A549 (cell line): Measurements from ENCODE around the gene UNC5C. TPM values are rescaled to one million over a fixed set of nuclear protein-coding genes. Genes with fewer than 3 reads are reported as not detected.

Source experiments
- ATAC-seq, 2 experiments: fragments of 200-7000 bp in 1 of 2; fragments of >200 bp in 1 of 2; cut with Nextera tagmentation in 1 of 2; cut with Tn5 transposase in 1 of 2; 3 replicates each; pipeline versions ENCODE4 v1.8.0 to v1.9.1; 2018 to 2020; ENCODE audit warnings: mild to moderate bottlenecking in 1 of 2, moderate library complexity in 1 of 2
- CTCF ChIA-PET: fragments of 300-600 bp; sonication (Branson Sonifier 250); formaldehyde crosslinking; extraction: SDS; loops from one replicate; lab custom pipeline; 2021; ENCODE audit warnings: antibody characterized with exemption, inconsistent platforms; lab: Yijun Ruan, JAX
- POLR2A ChIA-PET: fragments of 350-600 bp; formaldehyde crosslinking; extraction: SDS; loops from one replicate; lab custom pipeline; 2021; ENCODE audit warnings: antibody characterized with exemption, inconsistent platforms; lab: Yijun Ruan, JAX
- DNase-seq, 2 experiments: peaks; one replicate each; pipeline versions ENCODE4 v3.0.0 to v3.0.0-alpha.2; 2011 to 2016; ENCODE audit warnings: low read depth in 1 of 2, low spot score in 1 of 2
- FAIRE-seq: peaks from 2 replicates; lab custom pipeline; 2011; peaks lifted over from hg19 to GRCh38; lab: Jason Lieb, UNC
- H3K27ac ChIP-seq, 2 experiments: fragments of >200 bp; sonication (Bioruptor Twin); formaldehyde crosslinking; 3 replicates each; pipeline ENCODE4 v1.5.1; 2016 to 2017
- H3K4me1 ChIP-seq: fragments of >200 bp; sonication (Bioruptor Twin); formaldehyde crosslinking; 3 replicates; pipeline ENCODE4 v1.6.1; 2016
- H3K4me2 ChIP-seq: fragments of >200 bp; sonication (Bioruptor Twin); formaldehyde crosslinking; 3 replicates; pipeline ENCODE4 v1.6.1; 2016
- H3K4me3 ChIP-seq: fragments of >200 bp; sonication (Bioruptor Twin); formaldehyde crosslinking; 3 replicates; pipeline ENCODE4 v1.5.1; 2016
- H3K9me3 ChIP-seq: fragments of >200 bp; sonication (Bioruptor Twin); formaldehyde crosslinking; 3 replicates; pipeline ENCODE4 v1.6.1; 2016
- CEBPB ChIP-seq, 2 experiments: fragments of >200 bp in 1 of 2; sonication (Bioruptor Twin) in 1 of 2; formaldehyde crosslinking in 1 of 2; IDR thresholded peaks; 2 replicates each; pipeline ENCODE4 v1.6.1; 2012 to 2016
- EP300 ChIP-seq, 2 experiments: fragments of >200 bp; sonication (Bioruptor Twin); formaldehyde crosslinking; IDR thresholded peaks; 2 replicates in 1 of 2; 3 replicates in 1 of 2; pipeline ENCODE4 v1.6.1; 2016 to 2017
- FOXS1 ChIP-seq: fragments of 250-450 bp; sonication (Bioruptor Pico); IDR thresholded peaks from 2 replicates; pipeline ENCODE4 v1.5.0; 2020; ENCODE audit warnings: mild to moderate bottlenecking, moderate library complexity
- RAD21 ChIP-seq, 2 experiments: fragments of >200 bp in 1 of 2; sonication (Bioruptor Twin) in 1 of 2; formaldehyde crosslinking in 1 of 2; IDR thresholded peaks in 1 of 2; conservative IDR thresholded peaks in 1 of 2; 2 replicates in 1 of 2; 3 replicates in 1 of 2; pipeline ENCODE4 v1.6.1; 2012 to 2018; ENCODE audit warnings: inconsistent platforms in 1 of 2
- SMC3 ChIP-seq: fragments of >200 bp; sonication (Bioruptor Twin); formaldehyde crosslinking; IDR thresholded peaks from 3 replicates; pipeline ENCODE4 v1.6.1; 2018; ENCODE audit warnings: inconsistent platforms
- WGBS: methylation state at CpG from one replicate; pipeline ENCODE4 v1.1.6; 2017; ENCODE audit errors: missing lambda C conversion rate; 5-methylcytosine and 5-hydroxymethylcytosine counted together
- polyA plus RNA-seq, 4 experiments: library from polyadenylated mRNA; depleted of rRNA in 3 of 4; stranded (reverse); fragments of >200 nt; fragmentation: RNase III in 1 of 4; extraction: RNeasy Plus Mini Kit Qiagen cat#74134 plus additional on column Dnase treatment in 1 of 4; gene quantifications; 2 replicates in 3 of 4; 3 replicates in 1 of 4; pipeline ENCODE4 v1.2.3, GENCODE V29; 2011 to 2017
- TF ChIP-seq, protein P1 (sequence below): fragments of 150-350 bp; IDR thresholded peaks from 2 replicates; pipeline ENCODE4 v1.6.1; 2014; ENCODE audit warnings: low read depth, mild to moderate bottlenecking, low read length
- TF ChIP-seq, protein P2 (sequence below): fragments of 250-450 bp; sonication (Bioruptor Pico); IDR thresholded peaks from 2 replicates; pipeline ENCODE4 v1.5.0; 2021; ENCODE audit warnings: mild to moderate bottlenecking, moderate library complexity, borderline replicate concordance
- TF ChIP-seq, protein P3 (sequence below): fragments of 250-450 bp; sonication (Bioruptor Pico); IDR thresholded peaks from 2 replicates; pipeline ENCODE4 v1.5.0; 2020; ENCODE audit warnings: low read depth, mild to moderate bottlenecking, moderate library complexity
- TF ChIP-seq, protein P4 (sequence below): fragments of >200 bp; sonication (Bioruptor Twin); formaldehyde crosslinking; IDR thresholded peaks from 3 replicates; pipeline ENCODE4 v1.5.1; 2016
- TF ChIP-seq, protein P5 (sequence below): fragments of 450-650 bp; IDR thresholded peaks from 2 replicates; pipeline ENCODE4 v1.6.1; 2014; ENCODE audit warnings: antibody characterized with exemption
- TF ChIP-seq, protein P6 (sequence below): IDR thresholded peaks from 2 replicates; pipeline ENCODE4 v1.6.1; 2012; ENCODE audit warnings: low read depth, borderline replicate concordance

The UNC5C gene
- polyA plus RNA-seq, 2 of the 4 experiments (the other 2 are of a cell fraction): 0.13 TPM; not detected in 1

DNA sequence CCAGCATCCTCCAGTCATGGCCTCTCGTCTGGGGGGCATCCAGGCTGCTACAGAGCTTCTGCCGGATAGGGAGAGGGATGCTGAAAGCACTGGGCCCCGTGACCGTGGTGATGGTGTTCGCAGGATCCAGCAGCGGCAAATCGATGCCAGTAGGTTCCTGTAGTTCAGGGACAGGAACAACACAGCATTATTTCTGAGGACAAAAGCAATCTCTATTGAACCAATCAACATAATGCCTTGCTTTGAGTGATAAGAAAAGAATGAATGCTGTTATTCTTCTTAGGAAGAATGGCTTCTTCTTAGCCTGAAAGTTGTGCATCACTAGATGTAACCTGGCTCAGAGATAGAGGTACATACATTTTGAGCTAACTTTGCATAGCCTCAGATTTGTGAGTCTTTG, 378.6 kb downstream of the UNC5C start:
- CTCF ChIA-PET: interaction anchor here (1.9 kb wide), 1 partner anchor 34 kb away, joined by 5 read pairs; no protein-coding TSS in a partner anchor
- POLR2A ChIA-PET: no interaction called here

DNA sequence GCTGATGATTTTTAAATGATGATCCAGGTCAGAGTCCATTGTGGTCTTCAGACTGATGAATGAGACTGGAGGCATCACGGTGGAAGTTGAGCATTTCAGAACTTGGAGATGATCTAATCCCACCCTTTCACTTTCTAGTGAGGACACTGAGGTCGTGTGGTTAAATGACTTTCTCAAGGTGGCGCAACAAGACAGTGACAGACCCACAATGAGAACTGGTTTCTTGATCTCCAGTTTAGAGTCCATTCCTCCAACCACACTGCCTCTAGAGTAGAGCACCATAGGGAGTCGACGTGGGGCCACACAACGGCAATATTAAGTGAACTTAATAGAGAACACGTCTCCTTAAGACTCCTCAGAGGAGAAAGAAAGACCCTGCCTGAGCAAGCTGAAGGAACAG, 381.0 kb downstream of the UNC5C start:
- POLR2A ChIA-PET: no interaction called here

More for the DNA sequence above, 378.6 kb downstream of the UNC5C start:
- Histone ChIP-seq H3K27ac (no peak overlapping the region), H3K4me1 (no peaks in the 10 kb centered on the region), H3K4me2 (no peak overlapping the region)
- DNase-seq: no peak
- WGBS: 92% methylated on average over 7 of the region's 7 CpGs
- no peak for FAIRE-seq
- no peak; a peak in 1 of 6 replicates for ATAC-seq
- no peak for TF ChIP-seq EP300 (IDR thresholded peaks at IDR 0.05)
- TF ChIP-seq, all 56 proteins: peak for 0
- no peak overlapping the region for H3K4me3 ChIP-seq
- H3K9me3 ChIP-seq: no peaks in the 10 kb centered on the region

DNA sequence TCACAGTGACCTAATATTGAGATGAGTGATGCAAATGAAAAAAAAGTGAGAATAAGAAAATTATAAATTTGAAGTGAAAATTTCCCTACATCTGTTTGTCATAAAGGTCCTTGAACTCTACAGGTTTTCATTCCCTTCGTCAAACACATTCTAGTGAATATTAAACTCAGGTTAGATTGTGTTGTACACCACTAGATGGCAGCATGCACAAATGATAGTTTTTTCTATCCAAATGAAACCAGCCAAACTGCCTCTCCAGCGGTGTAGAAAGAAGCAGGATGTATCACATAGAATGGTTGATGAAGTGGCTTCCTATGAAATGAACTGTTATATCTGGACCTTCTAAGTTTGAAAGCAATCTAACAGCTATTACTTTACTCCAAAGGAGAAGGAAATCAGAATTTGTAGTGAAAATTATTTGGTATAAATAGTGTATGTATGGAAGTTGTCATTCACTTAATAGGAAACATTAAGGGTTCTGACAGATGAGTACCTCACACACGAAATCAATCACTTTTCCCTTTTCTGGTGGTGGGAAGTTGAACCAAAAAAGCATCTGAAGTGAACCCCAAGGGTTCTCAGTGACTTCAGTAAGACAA, 382.7 kb downstream of the UNC5C start:
- FAIRE-seq (peak; percentile 13), DNase-seq (peak; percentile 28 to 65), ATAC-seq (peak; percentile 72 to 85)
- CTCF ChIA-PET: interaction anchor here (0.7 to 1.3 kb wide), 7 partner anchors 15 to 935 kb away, joined by 3 to 5 read pairs (median 3); no protein-coding TSS in a partner anchor
- WGBS: 7% methylated on average over 3 of the region's 3 CpGs
- Histone ChIP-seq H3K27ac (no peak overlapping the region), H3K4me1 (no peaks in the 10 kb centered on the region), H3K4me3 (no peak overlapping the region), H3K9me3 (no peaks in the 10 kb centered on the region)
- no peak for TF ChIP-seq CEBPB (IDR thresholded peaks at IDR 0.05)
- TF ChIP-seq, protein P1, sequence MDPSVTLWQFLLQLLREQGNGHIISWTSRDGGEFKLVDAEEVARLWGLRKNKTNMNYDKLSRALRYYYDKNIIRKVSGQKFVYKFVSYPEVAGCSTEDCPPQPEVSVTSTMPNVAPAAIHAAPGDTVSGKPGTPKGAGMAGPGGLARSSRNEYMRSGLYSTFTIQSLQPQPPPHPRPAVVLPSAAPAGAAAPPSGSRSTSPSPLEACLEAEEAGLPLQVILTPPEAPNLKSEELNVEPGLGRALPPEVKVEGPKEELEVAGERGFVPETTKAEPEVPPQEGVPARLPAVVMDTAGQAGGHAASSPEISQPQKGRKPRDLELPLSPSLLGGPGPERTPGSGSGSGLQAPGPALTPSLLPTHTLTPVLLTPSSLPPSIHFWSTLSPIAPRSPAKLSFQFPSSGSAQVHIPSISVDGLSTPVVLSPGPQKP: no peak
- TF ChIP-seq, protein P2, sequence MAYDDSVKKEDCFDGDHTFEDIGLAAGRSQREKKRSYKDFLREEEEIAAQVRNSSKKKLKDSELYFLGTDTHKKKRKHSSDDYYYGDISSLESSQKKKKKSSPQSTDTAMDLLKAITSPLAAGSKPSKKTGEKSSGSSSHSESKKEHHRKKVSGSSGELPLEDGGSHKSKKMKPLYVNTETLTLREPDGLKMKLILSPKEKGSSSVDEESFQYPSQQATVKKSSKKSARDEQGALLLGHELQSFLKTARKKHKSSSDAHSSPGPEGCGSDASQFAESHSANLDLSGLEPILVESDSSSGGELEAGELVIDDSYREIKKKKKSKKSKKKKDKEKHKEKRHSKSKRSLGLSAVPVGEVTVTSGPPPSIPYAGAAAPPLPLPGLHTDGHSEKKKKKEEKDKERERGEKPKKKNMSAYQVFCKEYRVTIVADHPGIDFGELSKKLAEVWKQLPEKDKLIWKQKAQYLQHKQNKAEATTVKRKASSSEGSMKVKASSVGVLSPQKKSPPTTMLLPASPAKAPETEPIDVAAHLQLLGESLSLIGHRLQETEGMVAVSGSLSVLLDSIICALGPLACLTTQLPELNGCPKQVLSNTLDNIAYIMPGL (CRISPR knock-in tag): no peak
- TF ChIP-seq, protein P3, sequence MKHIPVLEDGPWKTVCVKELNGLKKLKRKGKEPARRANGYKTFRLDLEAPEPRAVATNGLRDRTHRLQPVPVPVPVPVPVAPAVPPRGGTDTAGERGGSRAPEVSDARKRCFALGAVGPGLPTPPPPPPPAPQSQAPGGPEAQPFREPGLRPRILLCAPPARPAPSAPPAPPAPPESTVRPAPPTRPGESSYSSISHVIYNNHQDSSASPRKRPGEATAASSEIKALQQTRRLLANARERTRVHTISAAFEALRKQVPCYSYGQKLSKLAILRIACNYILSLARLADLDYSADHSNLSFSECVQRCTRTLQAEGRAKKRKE (CRISPR knock-in tag): no peak
- TF ChIP-seq, protein P4, sequence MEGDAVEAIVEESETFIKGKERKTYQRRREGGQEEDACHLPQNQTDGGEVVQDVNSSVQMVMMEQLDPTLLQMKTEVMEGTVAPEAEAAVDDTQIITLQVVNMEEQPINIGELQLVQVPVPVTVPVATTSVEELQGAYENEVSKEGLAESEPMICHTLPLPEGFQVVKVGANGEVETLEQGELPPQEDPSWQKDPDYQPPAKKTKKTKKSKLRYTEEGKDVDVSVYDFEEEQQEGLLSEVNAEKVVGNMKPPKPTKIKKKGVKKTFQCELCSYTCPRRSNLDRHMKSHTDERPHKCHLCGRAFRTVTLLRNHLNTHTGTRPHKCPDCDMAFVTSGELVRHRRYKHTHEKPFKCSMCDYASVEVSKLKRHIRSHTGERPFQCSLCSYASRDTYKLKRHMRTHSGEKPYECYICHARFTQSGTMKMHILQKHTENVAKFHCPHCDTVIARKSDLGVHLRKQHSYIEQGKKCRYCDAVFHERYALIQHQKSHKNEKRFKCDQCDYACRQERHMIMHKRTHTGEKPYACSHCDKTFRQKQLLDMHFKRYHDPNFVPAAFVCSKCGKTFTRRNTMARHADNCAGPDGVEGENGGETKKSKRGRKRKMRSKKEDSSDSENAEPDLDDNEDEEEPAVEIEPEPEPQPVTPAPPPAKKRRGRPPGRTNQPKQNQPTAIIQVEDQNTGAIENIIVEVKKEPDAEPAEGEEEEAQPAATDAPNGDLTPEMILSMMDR: peak; percentile 65
- peak; percentile 77 to 78 for TF ChIP-seq RAD21 (conservative IDR thresholded peaks at IDR 0.05 in 1 of 2, IDR thresholded peaks at IDR 0.05 in 1 of 2)
- TF ChIP-seq SMC3: peak; percentile 68
- TF ChIP-seq, all 56 proteins: peak for 3
- POLR2A ChIA-PET: no interaction called here
- no peak overlapping the region for H3K4me2 ChIP-seq

More for the DNA sequence above, 381.0 kb downstream of the UNC5C start:
- no peak overlapping the region for H3K27ac ChIP-seq
- no peaks in the 10 kb centered on the region for H3K4me1 ChIP-seq
- WGBS: 93% methylated on average over 7 of the region's 7 CpGs
- H3K4me2 ChIP-seq: no peak overlapping the region
- no peak for DNase-seq
- CTCF ChIA-PET: interaction anchor here (0.9 kb wide), 1 partner anchor 11 kb away, joined by 3 read pairs; no protein-coding TSS in a partner anchor
- H3K4me3 ChIP-seq: no peak overlapping the region
- no peaks in the 10 kb centered on the region for H3K9me3 ChIP-seq
- no peak for ATAC-seq
- TF ChIP-seq, protein P5, sequence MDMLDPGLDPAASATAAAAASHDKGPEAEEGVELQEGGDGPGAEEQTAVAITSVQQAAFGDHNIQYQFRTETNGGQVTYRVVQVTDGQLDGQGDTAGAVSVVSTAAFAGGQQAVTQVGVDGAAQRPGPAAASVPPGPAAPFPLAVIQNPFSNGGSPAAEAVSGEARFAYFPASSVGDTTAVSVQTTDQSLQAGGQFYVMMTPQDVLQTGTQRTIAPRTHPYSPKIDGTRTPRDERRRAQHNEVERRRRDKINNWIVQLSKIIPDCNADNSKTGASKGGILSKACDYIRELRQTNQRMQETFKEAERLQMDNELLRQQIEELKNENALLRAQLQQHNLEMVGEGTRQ: no peak
- TF ChIP-seq, protein P6, sequence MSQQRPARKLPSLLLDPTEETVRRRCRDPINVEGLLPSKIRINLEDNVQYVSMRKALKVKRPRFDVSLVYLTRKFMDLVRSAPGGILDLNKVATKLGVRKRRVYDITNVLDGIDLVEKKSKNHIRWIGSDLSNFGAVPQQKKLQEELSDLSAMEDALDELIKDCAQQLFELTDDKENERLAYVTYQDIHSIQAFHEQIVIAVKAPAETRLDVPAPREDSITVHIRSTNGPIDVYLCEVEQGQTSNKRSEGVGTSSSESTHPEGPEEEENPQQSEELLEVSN: no peak
- TF ChIP-seq RAD21 (conservative IDR thresholded peaks at IDR 0.05 in 1 of 2, IDR thresholded peaks at IDR 0.05 in 1 of 2) (0 out of 5 replicates have a peak, but pooled peaks have one; percentile 12 to 18), FOXS1 (CRISPR knock-in tag) (no peak)
- TF ChIP-seq, all 56 proteins: peak for 1
- FAIRE-seq: no peak
